Esophagus squamous epithelium (tissue), 4 donors: ENCODE measurements around the gene MATK.

Source experiments
- POLR2A ChIP-seq, 4 donors: fragments of 450-650 bp; IDR thresholded peaks; one replicate each; pipeline ENCODE4 v1.6.1; 2017; ENCODE audit warnings: antibody characterized with exemption in 4 of 4, mild to moderate bottlenecking in 4 of 4, moderate library complexity in 3 of 4
- TF ChIP-seq, protein P1 (sequence below), 6 experiments: fragments of 450-650 bp in 4 of 6; fragments of 200-600 bp in 2 of 6; sonication (generic) in 2 of 6; IDR thresholded peaks; one replicate each; pipeline ENCODE4 v1.5.1; 2016 to 2019; ENCODE audit warnings: antibody characterized with exemption in 6 of 6, mild to moderate bottlenecking in 4 of 6, moderate library complexity in 4 of 6

DNA sequence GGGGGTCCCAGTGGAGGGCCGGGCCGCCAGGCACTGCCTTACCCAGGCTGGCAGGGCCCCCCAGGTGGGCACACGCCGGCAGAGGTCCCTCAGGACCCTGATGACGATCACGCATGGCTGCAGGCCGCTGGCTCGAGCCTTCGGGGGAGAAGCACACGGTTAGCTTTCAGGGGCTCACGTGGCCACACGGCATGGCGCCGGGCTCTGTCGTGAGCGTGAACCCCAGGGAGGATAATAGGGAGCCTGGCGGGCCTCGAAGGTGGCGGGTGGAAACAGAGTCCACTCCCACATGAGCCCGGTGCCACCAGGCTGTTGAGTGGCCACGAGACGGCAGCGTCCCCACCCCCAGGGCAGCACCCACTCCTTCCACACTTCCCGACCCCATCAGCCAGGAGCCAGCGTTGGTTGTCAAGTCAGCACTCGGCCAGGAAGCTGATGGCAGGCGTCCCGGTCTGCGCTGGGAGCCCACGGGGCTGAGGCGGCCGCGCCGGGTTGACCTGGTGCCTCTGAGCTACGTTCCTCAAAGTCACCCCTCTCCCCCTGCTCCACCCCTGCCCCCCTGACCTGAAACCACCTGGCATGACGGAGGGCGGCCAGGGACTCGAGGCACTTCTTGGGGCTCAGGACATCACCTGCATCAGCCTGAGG is 24.7 kb upstream of the MATK start:
- TF ChIP-seq, protein P1, sequence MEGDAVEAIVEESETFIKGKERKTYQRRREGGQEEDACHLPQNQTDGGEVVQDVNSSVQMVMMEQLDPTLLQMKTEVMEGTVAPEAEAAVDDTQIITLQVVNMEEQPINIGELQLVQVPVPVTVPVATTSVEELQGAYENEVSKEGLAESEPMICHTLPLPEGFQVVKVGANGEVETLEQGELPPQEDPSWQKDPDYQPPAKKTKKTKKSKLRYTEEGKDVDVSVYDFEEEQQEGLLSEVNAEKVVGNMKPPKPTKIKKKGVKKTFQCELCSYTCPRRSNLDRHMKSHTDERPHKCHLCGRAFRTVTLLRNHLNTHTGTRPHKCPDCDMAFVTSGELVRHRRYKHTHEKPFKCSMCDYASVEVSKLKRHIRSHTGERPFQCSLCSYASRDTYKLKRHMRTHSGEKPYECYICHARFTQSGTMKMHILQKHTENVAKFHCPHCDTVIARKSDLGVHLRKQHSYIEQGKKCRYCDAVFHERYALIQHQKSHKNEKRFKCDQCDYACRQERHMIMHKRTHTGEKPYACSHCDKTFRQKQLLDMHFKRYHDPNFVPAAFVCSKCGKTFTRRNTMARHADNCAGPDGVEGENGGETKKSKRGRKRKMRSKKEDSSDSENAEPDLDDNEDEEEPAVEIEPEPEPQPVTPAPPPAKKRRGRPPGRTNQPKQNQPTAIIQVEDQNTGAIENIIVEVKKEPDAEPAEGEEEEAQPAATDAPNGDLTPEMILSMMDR (IDR thresholded peaks at IDR 0.05), result no peak
- no peak for TF ChIP-seq POLR2A (IDR thresholded peaks at IDR 0.05)
